Natural killer cell (primary cell): ENCODE measurements around the gene ZNF565. TPM values are rescaled to one million over a fixed set of nuclear protein-coding genes. Genes with fewer than 3 reads are reported as not detected.

Experiments used
- ATAC-seq, 3 donors: fragments of 150-1000 bp in 2 of 3; fragments of 200-7000 bp in 1 of 3; cut with Tn5 transposase; 1 replicate in 1 of 3; 2 replicates in 2 of 3; pipeline ENCODE4 v1.10.0; 2021; ENCODE audit warnings: mild to moderate bottlenecking in 2 of 3, moderate library complexity in 2 of 3
- DNase-seq, 2 donors: peaks; one replicate each; pipeline versions ENCODE4 v3.0.0 to v3.0.0-alpha.2; 2013 to 2021; ENCODE audit warnings: mixed read lengths in 1 of 2
- H3K27ac ChIP-seq: one replicate; pipeline ENCODE4 v1.5.1; 2013; ENCODE audit warnings: mild to moderate bottlenecking, low read length
- H3K27me3 ChIP-seq: one replicate; pipeline ENCODE4 v1.6.1; 2013; ENCODE audit warnings: low read length; ENCODE audit not compliant: control insufficient read depth, insufficient read depth
- H3K36me3 ChIP-seq: one replicate; pipeline ENCODE4 v1.6.1; 2013; ENCODE audit warnings: low read length; ENCODE audit not compliant: control insufficient read depth, insufficient read depth
- H3K4me1 ChIP-seq: one replicate; pipeline ENCODE4 v1.6.1; 2013; ENCODE audit warnings: low read length; ENCODE audit not compliant: control insufficient read depth, insufficient read depth
- H3K4me3 ChIP-seq: one replicate; pipeline ENCODE4 v1.5.1; 2013; ENCODE audit warnings: low read length
- H3K9me3 ChIP-seq: one replicate; pipeline ENCODE4 v1.6.1; 2013; ENCODE audit warnings: low read length; ENCODE audit not compliant: control insufficient read depth, insufficient read depth
- H3K27ac Mint-ChIP-seq, 2 donors: one replicate each; pipeline ENCODE4 v1.8.0; 2022; ENCODE audit warnings: mild to moderate bottlenecking in 2 of 2, mixed read lengths in 2 of 2, moderate library complexity in 1 of 2
- H3K27me3 Mint-ChIP-seq, 2 donors: one replicate each; pipeline ENCODE4 v1.8.0; 2022; ENCODE audit warnings: low read depth in 2 of 2, mixed read lengths in 2 of 2
- H3K36me3 Mint-ChIP-seq: one replicate; pipeline ENCODE4 v1.8.0; 2022; ENCODE audit warnings: mixed read lengths
- H3K4me1 Mint-ChIP-seq, 2 donors: one replicate each; pipeline ENCODE4 v1.8.0; 2022; ENCODE audit warnings: mixed read lengths in 2 of 2
- H3K4me3 Mint-ChIP-seq: one replicate; pipeline ENCODE4 v1.8.0; 2022; ENCODE audit warnings: mild to moderate bottlenecking, moderate library complexity, mixed read lengths
- H3K9me3 Mint-ChIP-seq, 2 donors: one replicate each; pipeline ENCODE4 v1.8.0; 2022; ENCODE audit warnings: mixed read lengths in 2 of 2
- CTCF ChIP-seq: fragments of 200-600 bp; IDR thresholded peaks from one replicate; pipeline ENCODE4 v1.8.0; 2022; ENCODE audit warnings: antibody characterized with exemption
- WGBS: methylation state at CpG from one replicate; pipeline ENCODE4 v1.1.7; 2013; ENCODE audit warnings: missing lambda C conversion rate; ENCODE audit not compliant: insufficient coverage; 5-methylcytosine and 5-hydroxymethylcytosine counted together
- intact Hi-C: fragments of 100-400 bp; cut with micrococcal nuclease; formaldehyde crosslinking; loops from one replicate; pipeline ENCODE4 v1.14.2; 2022
- total RNA-seq, 4 donors: library from RNA; stranded (reverse); fragments of 120-200 nt in 1 of 4; gene quantifications; one replicate each; pipeline versions ENCODE4 v1.2.3 to v1.2.4, GENCODE V29; 2013 to 2022

ZNF565 gene
- 10 to 100 TPM in 2 of 3 donors, 1 to 10 TPM in 1; 7.7 to 19.1 (median 10.5) TPM for total RNA-seq
- 7.1 TPM for total RNA-seq (2013)

- Histone ChIP-seq H3K9me3 (no peaks in the 10 kb centered on the region), H3K27ac (peak within 1 kb of the TSS; percentile 91), H3K36me3 (peaks cover 3% of the 10 kb centered on the region), H3K4me1 (peaks cover 18% of the 10 kb centered on the region), H3K4me3 (peak within 1 kb of the TSS; percentile 92), H3K27me3 (no peaks in the 10 kb centered on the region)
- Mint-ChIP-seq H3K9me3 (no peaks in the 10 kb centered on the region), H3K27ac (no peak within 1 kb of the TSS), H3K27me3 (no peaks in the 10 kb centered on the region), H3K36me3 (peaks cover 6% of the 10 kb centered on the region), H3K4me3 (no peak within 1 kb of the TSS), H3K4me1 (peaks cover 12 to 14% of the 10 kb centered on the region in 2 donors)
- intact Hi-C loops, result loop anchor here (1.0 to 10.0 kb wide), 11 partner anchors 74 to 1565 kb away; partner anchors contain the start of genes CAPNS1, TBCB, THAP8 and WDR62
- TF ChIP-seq CTCF, result no peak
- DNase-seq (peak; percentile 90 to 97), ATAC-seq (peak; percentile 81 to 95 (median 86))
- WGBS, result under 1% methylated on average over 73 of the region's 73 CpGs
These were observed at the start of gene ZNF565, which contains the start of gene ZNF146 for GRCh38 chr19:36214386-36215275. ZNF565 (minus strand) TSS chr19:36214665; CDS start chr19:36201985, 12,680 bp downstream. ZNF146 (plus strand) TSS chr19:36215106; CDS start chr19:36236441, 21,335 bp downstream.

GRCh38 chr19:36259211-36259610 is 44.7 kb upstream of the ZNF565 start:
- ATAC-seq (no peak), DNase-seq (no peak)
- H3K27me3 Mint-ChIP-seq, result no peaks in the 10 kb centered on the region
- Histone ChIP-seq H3K4me3 (no peak overlapping the region), H3K27ac (no peak overlapping the region), H3K4me1 (no peaks in the 10 kb centered on the region), H3K9me3 (peaks cover 15% of the 10 kb centered on the region), H3K27me3 (no peaks in the 10 kb centered on the region), H3K36me3 (no peaks in the 10 kb centered on the region)
- peaks cover 7 to 20% of the 10 kb centered on the region in 2 donors for H3K9me3 Mint-ChIP-seq
- intact Hi-C loops, result no loop called here
- no peak for TF ChIP-seq CTCF
- WGBS, result 94% methylated on average over 20 of the region's 20 CpGs
- H3K4me1 Mint-ChIP-seq, result no peaks in the 10 kb centered on the region
- H3K27ac Mint-ChIP-seq, result no peak overlapping the region
- H3K36me3 Mint-ChIP-seq, result peaks cover 18% of the 10 kb centered on the region
- no peak overlapping the region for H3K4me3 Mint-ChIP-seq

- no peaks in the 10 kb centered on the region for H3K27me3 Mint-ChIP-seq
- Histone ChIP-seq H3K4me3 (no peak overlapping the region), H3K4me1 (no peaks in the 10 kb centered on the region), H3K27me3 (no peaks in the 10 kb centered on the region), H3K9me3 (peaks cover 15% of the 10 kb centered on the region), H3K36me3 (no peaks in the 10 kb centered on the region), H3K27ac (no peak overlapping the region)
- no peak overlapping the region for H3K27ac Mint-ChIP-seq
- no peaks in the 10 kb centered on the region for H3K4me1 Mint-ChIP-seq
- H3K36me3 Mint-ChIP-seq, result peaks cover 8% of the 10 kb centered on the region
- H3K9me3 Mint-ChIP-seq, result peaks cover 4 to 12% of the 10 kb centered on the region in 2 donors
- DNase-seq (no peak), ATAC-seq (no peak)
- no peak for TF ChIP-seq CTCF
- intact Hi-C loops, result no loop called here
- WGBS, result 90% methylated on average over 28 of the region's 29 CpGs
- H3K4me3 Mint-ChIP-seq, result no peak overlapping the region
These were observed 43.8 kb upstream of the ZNF565 start for GRCh38 chr19:36258028-36258875.
